Activated CD8-positive, alpha-beta T cell treated with anti-CD3 and anti-CD28 coated beads for 36 hours (primary cell): Measurements from ENCODE around the gene C10orf67. TPM values are rescaled to one million over a fixed set of nuclear protein-coding genes. Genes with fewer than 3 reads are reported as not detected.

Source experiments
- ATAC-seq: fragments of 200-7000 bp; cut with Tn5 transposase; one replicate; pipeline ENCODE4 v1.10.0; 2021; ENCODE audit warnings: mild to moderate bottlenecking, moderate library complexity
- CTCF ChIA-PET: fragments of 350-600 bp; sonication (Branson Sonifier 250); formaldehyde crosslinking; loops from one replicate; lab custom pipeline; 2021; ENCODE audit warnings: antibody characterized with exemption; lab: Charles Lee
- POLR2A ChIA-PET: fragments of 350-600 bp; sonication (Branson Sonifier 250); formaldehyde crosslinking; loops from one replicate; lab custom pipeline; 2021; ENCODE audit warnings: antibody characterized with exemption; lab: Charles Lee
- DNase-seq: peaks from one replicate; pipeline ENCODE4 v3.0.0-alpha.2; 2020
- H3K27ac Mint-ChIP-seq: one replicate; pipeline ENCODE4 v1.8.0; 2021; ENCODE audit warnings: mild to moderate bottlenecking, mixed read lengths
- H3K27me3 Mint-ChIP-seq: one replicate; pipeline ENCODE4 v1.8.0; 2021; ENCODE audit warnings: mixed read lengths
- H3K36me3 Mint-ChIP-seq: one replicate; pipeline ENCODE4 v1.8.0; 2021; ENCODE audit warnings: low read depth, mixed read lengths
- H3K4me1 Mint-ChIP-seq: one replicate; pipeline ENCODE4 v1.8.0; 2021; ENCODE audit warnings: low read depth, mixed read lengths
- H3K4me3 Mint-ChIP-seq: one replicate; pipeline ENCODE4 v1.8.0; 2021; ENCODE audit warnings: mild to moderate bottlenecking, moderate library complexity, mixed read lengths
- H3K9me3 Mint-ChIP-seq: one replicate; pipeline ENCODE4 v1.8.0; 2021; ENCODE audit warnings: mixed read lengths
- CTCF ChIP-seq: fragments of 200-600 bp; IDR thresholded peaks from one replicate; pipeline ENCODE4 v1.8.0; 2022; ENCODE audit warnings: antibody characterized with exemption, mild to moderate bottlenecking
- intact Hi-C: fragments of 100-400 bp; cut with micrococcal nuclease; formaldehyde crosslinking; loops from one replicate; pipeline ENCODE4 v1.10.0; 2022
- total RNA-seq, 2 experiments: library from RNA; stranded (reverse); gene quantifications; one replicate each; pipeline ENCODE4 v1.2.3, GENCODE V29; 2021

Gene C10orf67
- total RNA-seq, 2 experiments from 2014 or later: 0.25 to 0.32 TPM

- intact Hi-C loops: no loop called here
- H3K27me3 Mint-ChIP-seq: peaks cover 56% of the 10 kb centered on the region
- H3K36me3 Mint-ChIP-seq: no peaks in the 10 kb centered on the region
- H3K4me3 Mint-ChIP-seq: no peak overlapping the region
- no peak for TF ChIP-seq CTCF
- peaks cover 6% of the 10 kb centered on the region for H3K4me1 Mint-ChIP-seq
- no peak overlapping the region for H3K27ac Mint-ChIP-seq
- POLR2A ChIA-PET: no interaction called here
- CTCF ChIA-PET: no interaction called here
- DNase-seq (no peak), ATAC-seq (no peak)
- H3K9me3 Mint-ChIP-seq: no peaks in the 10 kb centered on the region
Measured at GRCh38 chr10:23173214-23174073, 171.2 kb downstream of the C10orf67 start.

- DNase-seq: no peak
- ChIA-PET POLR2A (no interaction called here), CTCF (no interaction called here)
- intact Hi-C loops: no loop called here
- no peak for TF ChIP-seq CTCF
- H3K4me1 Mint-ChIP-seq: peaks cover 6% of the 10 kb centered on the region
- no peaks in the 10 kb centered on the region for H3K36me3 Mint-ChIP-seq
- H3K4me3 Mint-ChIP-seq: no peak overlapping the region
- H3K27me3 Mint-ChIP-seq: peaks cover 57% of the 10 kb centered on the region
- no peak overlapping the region for H3K27ac Mint-ChIP-seq
- ATAC-seq: no peak
- no peaks in the 10 kb centered on the region for H3K9me3 Mint-ChIP-seq
Measured at GRCh38 chr10:23172429-23173213, 172.0 kb downstream of the C10orf67 start.

- POLR2A ChIA-PET: no interaction called here
- CTCF ChIA-PET: no interaction called here
- no peak for ATAC-seq
- intact Hi-C loops: no loop called here
- H3K4me3 Mint-ChIP-seq: no peak overlapping the region
- no peaks in the 10 kb centered on the region for H3K36me3 Mint-ChIP-seq
- peaks cover 54% of the 10 kb centered on the region for H3K27me3 Mint-ChIP-seq
- no peaks in the 10 kb centered on the region for H3K9me3 Mint-ChIP-seq
- peaks cover 6% of the 10 kb centered on the region for H3K4me1 Mint-ChIP-seq
- TF ChIP-seq CTCF: no peak
- no peak for DNase-seq
- H3K27ac Mint-ChIP-seq: no peak overlapping the region
Measured at GRCh38 chr10:23171232-23171876, 173.2 kb downstream of the C10orf67 start.

GRCh38 chr10:23158370-23158769, 186.2 kb downstream of the C10orf67 start:
- intact Hi-C loops: loop anchor here (2.0 kb wide), 1 partner anchor 134 kb away; no protein-coding TSS in a partner anchor
- H3K4me1 Mint-ChIP-seq: peaks cover 3% of the 10 kb centered on the region

More at GRCh38 chr10:23158370-23158769, 186.2 kb downstream of the C10orf67 start:
- peak; percentile 92 for TF ChIP-seq CTCF
- Mint-ChIP-seq H3K27ac (no peak overlapping the region), H3K9me3 (no peaks in the 10 kb centered on the region), H3K4me3 (no peak overlapping the region), H3K27me3 (peaks cover 23% of the 10 kb centered on the region), H3K36me3 (no peaks in the 10 kb centered on the region)
- DNase-seq: peak; percentile 66
- CTCF ChIA-PET: interaction anchor here (0.7 to 6.3 kb wide), 50 partner anchors 8 to 1399 kb away, joined by 3 to 104 read pairs (median 3); partner anchors contain the start of gene KIAA1217
- POLR2A ChIA-PET: no interaction called here
- ATAC-seq: peak; percentile 66
